Mononuclear cell (primary cell): ENCODE data around the gene MICU1. TPM values are rescaled to one million over a fixed set of nuclear protein-coding genes. Genes with fewer than 3 reads are reported as not detected.

Source experiments
- total RNA-seq: library from RNA; depleted of rRNA; stranded (reverse); fragments of >200 nt; gene quantifications from one replicate; pipeline ENCODE4 v1.2.3, GENCODE V29; 2012

MICU1 gene
- total RNA-seq, 1 donor, result 25.5 TPM

Other genes with a start within 250 kb of the MICU1 start
- 12.0 TPM for gene MCU, start 66.1 kb upstream of the MICU1 start, total RNA-seq